Right atrium auricular region (tissue), 2 donors: ENCODE measurements around the gene ATXN2. TPM values are rescaled to one million over a fixed set of nuclear protein-coding genes. Genes with fewer than 3 reads are reported as not detected.

Source experiments
- DNase-seq: peaks from one replicate; pipeline ENCODE4 v3.0.0-alpha.2; 2019; ENCODE audit warnings: low spot score
- H3K27ac ChIP-seq, 2 donors: fragments of 200-600 bp; sonication (generic); 1 replicate in 1 of 2; 2 replicates in 1 of 2; pipeline ENCODE4 v1.5.1; 2016 to 2019
- H3K27me3 ChIP-seq, 2 donors: fragments of 200-600 bp; sonication (generic); one replicate each; pipeline versions ENCODE4 v1.5.1 to v1.6.0; 2017 to 2019
- H3K36me3 ChIP-seq: fragments of 200-600 bp; sonication (generic); one replicate; pipeline ENCODE4 v1.5.1; 2016
- H3K4me1 ChIP-seq, 2 donors: fragments of 200-600 bp; sonication (generic); one replicate each; pipeline versions ENCODE4 v1.5.1 to v1.6.0; 2017 to 2019
- H3K4me3 ChIP-seq, 2 donors: fragments of 200-600 bp; sonication (generic); 1 replicate in 1 of 2; 2 replicates in 1 of 2; pipeline ENCODE4 v1.5.1; 2017 to 2019; ENCODE audit warnings: mild to moderate bottlenecking in 1 of 2, moderate library complexity in 1 of 2
- H3K9me3 ChIP-seq, 2 donors: fragments of 200-600 bp; sonication (generic); one replicate each; pipeline ENCODE4 v1.5.1; 2019
- total RNA-seq, 2 donors: library from RNA; depleted of rRNA; stranded (reverse); fragments of >200 nt; gene quantifications; one replicate each; pipeline ENCODE4 v1.1.0, GENCODE V29; 2016
- TF ChIP-seq, protein P1 (sequence below), 2 donors: fragments of 200-600 bp; sonication (generic); IDR thresholded peaks; one replicate each; pipeline ENCODE4 v1.5.1; 2019; ENCODE audit warnings: antibody characterized with exemption in 2 of 2

Gene ATXN2
- total RNA-seq, 2 donors from 2014 or later: 33.4 to 36.6 TPM

DNA sequence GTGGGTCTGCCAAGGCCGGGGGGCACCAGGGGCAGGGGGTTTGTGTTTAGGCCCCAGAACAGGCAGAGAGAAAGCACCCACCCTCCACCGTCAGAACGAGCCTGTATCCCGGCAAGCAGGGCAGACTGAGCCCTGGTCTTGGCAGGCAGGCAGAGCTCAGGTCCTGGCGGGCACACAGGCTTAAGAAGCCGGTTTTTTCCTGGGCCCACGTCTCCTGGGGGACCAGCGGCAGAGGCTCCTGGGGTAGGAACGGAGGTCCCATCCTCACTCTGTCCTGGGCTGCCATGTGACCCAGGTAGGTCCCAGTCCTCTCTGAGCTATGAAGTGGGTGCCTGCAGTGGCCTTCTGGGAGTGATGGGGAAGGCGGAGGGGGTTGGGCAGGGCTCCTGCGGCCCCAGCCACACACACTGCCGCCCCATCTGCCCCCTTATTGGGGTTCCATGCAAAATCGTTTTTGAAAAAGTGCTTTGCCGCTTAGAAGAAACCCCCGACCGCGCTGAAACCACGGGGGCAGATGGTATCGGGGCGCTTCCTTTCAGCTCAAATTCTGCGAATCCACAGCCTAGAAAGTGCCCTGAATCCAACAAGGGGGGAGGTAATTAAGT lies 169.2 kb downstream of the ATXN2 start:
- Histone ChIP-seq H3K9me3 (no peaks in the 10 kb centered on the region), H3K27ac (peak overlapping the region; percentile 60 to 86), H3K4me3 (peak overlapping the region in 1 of 2 donors; percentile 14), H3K36me3 (no peaks in the 10 kb centered on the region), H3K4me1 (peaks cover 0 to 92% of the 10 kb centered on the region in 2 donors), H3K27me3 (no peaks in the 10 kb centered on the region)
- TF ChIP-seq, protein P1, sequence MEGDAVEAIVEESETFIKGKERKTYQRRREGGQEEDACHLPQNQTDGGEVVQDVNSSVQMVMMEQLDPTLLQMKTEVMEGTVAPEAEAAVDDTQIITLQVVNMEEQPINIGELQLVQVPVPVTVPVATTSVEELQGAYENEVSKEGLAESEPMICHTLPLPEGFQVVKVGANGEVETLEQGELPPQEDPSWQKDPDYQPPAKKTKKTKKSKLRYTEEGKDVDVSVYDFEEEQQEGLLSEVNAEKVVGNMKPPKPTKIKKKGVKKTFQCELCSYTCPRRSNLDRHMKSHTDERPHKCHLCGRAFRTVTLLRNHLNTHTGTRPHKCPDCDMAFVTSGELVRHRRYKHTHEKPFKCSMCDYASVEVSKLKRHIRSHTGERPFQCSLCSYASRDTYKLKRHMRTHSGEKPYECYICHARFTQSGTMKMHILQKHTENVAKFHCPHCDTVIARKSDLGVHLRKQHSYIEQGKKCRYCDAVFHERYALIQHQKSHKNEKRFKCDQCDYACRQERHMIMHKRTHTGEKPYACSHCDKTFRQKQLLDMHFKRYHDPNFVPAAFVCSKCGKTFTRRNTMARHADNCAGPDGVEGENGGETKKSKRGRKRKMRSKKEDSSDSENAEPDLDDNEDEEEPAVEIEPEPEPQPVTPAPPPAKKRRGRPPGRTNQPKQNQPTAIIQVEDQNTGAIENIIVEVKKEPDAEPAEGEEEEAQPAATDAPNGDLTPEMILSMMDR (IDR thresholded peaks at IDR 0.05): no peak
- no peak for DNase-seq

DNA sequence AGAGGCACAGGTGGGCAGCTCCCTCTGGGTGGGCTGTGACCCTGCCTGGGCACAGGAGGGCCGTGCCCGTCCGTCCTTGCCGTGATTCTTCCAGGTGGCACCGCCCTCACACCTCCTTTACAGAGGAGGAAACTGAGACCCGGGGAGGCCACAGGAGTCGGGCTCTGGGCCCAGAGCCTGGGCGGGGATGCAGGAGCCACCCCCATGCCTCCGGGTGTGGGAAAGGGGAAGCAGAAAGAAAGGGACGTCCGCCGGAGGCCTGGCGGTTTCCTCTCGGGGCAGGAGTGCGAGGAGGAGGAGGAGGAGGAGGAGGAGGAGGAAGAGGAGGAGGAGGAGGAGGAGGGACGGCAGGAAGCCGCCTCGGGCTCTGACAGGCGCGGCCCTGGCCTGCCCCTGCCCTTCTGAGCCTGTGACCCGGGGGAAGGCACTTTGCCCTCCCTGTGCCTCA lies 170.4 kb downstream of the ATXN2 start:
- DNase-seq: no peak
- peaks cover 0 to 92% of the 10 kb centered on the region in 2 donors for H3K4me1 ChIP-seq
- H3K9me3 ChIP-seq: no peaks in the 10 kb centered on the region
- TF ChIP-seq, protein P1 (IDR thresholded peaks at IDR 0.05): no peak
- no peak overlapping the region for H3K4me3 ChIP-seq
- H3K27me3 ChIP-seq: no peaks in the 10 kb centered on the region
- H3K36me3 ChIP-seq: no peaks in the 10 kb centered on the region
- peak overlapping the region; percentile 60 to 86 for H3K27ac ChIP-seq

DNA sequence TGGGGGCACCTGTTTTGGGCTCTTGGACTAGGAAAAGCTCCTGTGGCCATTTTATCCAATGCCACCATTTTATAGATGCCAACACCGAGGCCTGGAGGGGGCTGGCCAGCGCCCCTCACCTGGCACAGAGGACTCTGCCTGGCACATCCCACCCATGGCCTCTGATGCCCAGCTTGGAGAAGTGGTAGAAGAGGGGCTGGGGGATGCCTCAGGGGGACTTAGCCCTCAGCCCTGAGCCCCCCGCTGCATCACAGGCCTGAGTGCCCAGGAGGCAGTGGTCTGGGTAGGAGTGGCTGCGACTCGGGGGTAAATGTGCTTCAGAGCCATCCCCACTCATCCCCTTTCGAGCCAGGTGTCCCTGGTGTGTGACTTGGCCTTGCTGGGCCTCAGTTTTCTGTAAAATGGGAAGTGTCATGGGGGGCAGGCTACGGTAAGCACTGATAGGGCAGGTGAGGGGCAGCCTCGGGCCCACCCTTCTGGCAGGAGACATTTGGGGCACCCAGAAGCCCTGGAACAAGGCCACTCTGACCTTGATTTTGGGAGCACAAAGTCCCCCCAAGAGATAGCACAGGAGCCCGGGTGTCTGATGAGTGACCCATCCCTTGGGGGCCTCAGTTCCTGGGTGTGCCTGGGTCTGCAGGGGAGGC lies 170.9 kb downstream of the ATXN2 start:
- Histone ChIP-seq H3K4me3 (no peak overlapping the region), H3K36me3 (no peaks in the 10 kb centered on the region), H3K9me3 (no peaks in the 10 kb centered on the region), H3K27ac (peak overlapping the region; percentile 60 to 86), H3K27me3 (no peaks in the 10 kb centered on the region), H3K4me1 (peaks cover 0 to 92% of the 10 kb centered on the region in 2 donors)
- DNase-seq: no peak
- TF ChIP-seq, protein P1 (IDR thresholded peaks at IDR 0.05): no peak

DNA sequence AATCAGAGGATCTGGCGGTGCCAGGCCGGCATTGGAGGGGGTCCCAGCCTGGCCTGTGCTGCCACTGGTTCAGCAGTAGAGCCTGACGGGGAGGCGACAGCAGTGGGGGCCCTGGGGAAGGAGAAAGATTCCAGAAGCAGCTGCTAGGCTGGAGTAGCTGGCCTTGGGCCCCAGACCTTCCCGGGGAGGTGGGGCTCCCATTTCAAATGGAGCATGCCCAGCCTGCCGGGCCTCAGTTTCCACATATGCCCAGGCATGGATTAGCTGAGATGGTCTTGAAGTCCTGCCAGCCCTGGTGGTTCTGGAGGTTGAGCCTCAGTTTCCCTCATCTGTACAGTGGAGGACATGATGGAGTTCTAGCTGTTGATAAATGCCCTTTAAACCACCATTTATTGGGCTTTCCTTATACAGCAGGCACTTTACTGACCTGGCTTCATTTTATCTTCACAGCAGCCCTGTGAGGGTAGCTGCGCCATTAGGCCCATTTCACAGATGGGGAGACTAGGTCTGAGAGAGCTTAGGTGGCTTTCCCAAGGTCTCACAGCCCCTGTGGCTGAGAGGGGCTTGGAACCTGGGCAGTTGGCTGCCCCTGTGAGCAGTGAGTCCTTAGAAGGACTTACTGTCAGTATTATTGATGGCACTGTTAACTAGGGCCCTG lies 171.6 kb downstream of the ATXN2 start:
- Histone ChIP-seq H3K4me3 (no peak overlapping the region), H3K36me3 (no peaks in the 10 kb centered on the region), H3K4me1 (peaks cover 0 to 93% of the 10 kb centered on the region in 2 donors), H3K27ac (peak overlapping the region; percentile 60 to 86), H3K27me3 (no peaks in the 10 kb centered on the region), H3K9me3 (no peaks in the 10 kb centered on the region)
- TF ChIP-seq, protein P1 (IDR thresholded peaks at IDR 0.05): no peak
- no peak for DNase-seq

DNA sequence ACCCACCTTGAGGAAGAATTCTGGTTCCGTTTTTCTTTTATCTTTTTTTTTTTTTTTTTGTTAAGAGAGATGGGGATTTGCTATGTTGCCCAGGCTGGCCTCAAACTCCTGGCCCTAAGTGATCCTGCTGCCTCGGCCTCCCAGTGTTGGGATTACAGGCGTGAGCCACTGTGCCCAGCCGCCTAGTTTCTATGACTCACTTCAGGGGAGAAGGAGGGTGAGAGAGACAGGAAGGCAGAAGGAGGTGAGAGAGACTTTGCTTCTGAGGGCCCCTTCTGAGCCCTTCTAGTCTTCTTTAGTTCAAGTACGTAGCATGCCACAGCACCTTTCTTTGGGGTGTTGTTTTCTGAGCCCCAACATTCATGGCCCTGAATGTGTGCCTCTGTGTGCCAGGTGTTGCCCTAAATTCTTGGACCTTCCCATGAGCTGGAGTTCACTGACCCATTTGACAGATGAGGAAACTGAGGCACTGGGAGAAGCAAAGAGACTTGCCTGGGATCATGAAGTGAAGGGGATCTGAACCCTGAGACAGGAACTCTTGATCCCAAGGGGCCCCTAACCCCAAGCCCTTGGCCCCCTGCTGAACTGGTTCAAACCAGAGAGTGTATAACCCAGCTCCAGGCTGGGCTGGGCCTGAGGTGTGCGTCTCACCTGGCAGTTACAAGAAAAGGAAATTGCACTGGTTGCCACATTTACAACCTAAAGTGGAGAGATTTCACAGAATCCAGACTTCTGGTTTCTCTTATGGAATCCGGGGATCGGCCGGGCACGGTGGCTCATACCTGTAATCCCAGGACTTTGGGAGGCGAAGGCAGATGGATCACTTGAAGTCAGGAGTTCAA lies 172.6 kb downstream of the ATXN2 start:
- no peak for DNase-seq
- H3K27ac ChIP-seq: peak overlapping the region; percentile 74 to 93
- H3K27me3 ChIP-seq: no peaks in the 10 kb centered on the region
- no peak overlapping the region for H3K4me3 ChIP-seq
- H3K9me3 ChIP-seq: no peaks in the 10 kb centered on the region
- TF ChIP-seq, protein P1 (IDR thresholded peaks at IDR 0.05): no peak
- peaks cover 0 to 85% of the 10 kb centered on the region in 2 donors for H3K4me1 ChIP-seq
- H3K36me3 ChIP-seq: peaks cover 6% of the 10 kb centered on the region
